Fibroblast of pulmonary artery (primary cell): ENCODE measurements around the gene DENND2C.
A peak's percentile ranks its signal among the peaks of the same experiment; 100 is the strongest.

Experiments
- DNase-seq: peaks from one replicate; pipeline ENCODE4 v3.0.0-alpha.2; 2010; ENCODE audit warnings: low read depth
- H3K4me3 ChIP-seq: replicated peaks from 2 replicates; pipeline ENCODE4 v1.5.1; 2011; ENCODE audit warnings: low read depth, mild to moderate bottlenecking, control low read depth, low read length, moderate library complexity
- CTCF ChIP-seq: IDR thresholded peaks from 2 replicates; pipeline ENCODE4 v1.5.1; 2011; ENCODE audit warnings: mild to moderate bottlenecking, control low read depth, low read length, inconsistent platforms; ENCODE audit errors: missing control alignments

DENND2C gene

GRCh38 chr1:114685851-114686250 lies 16.0 kb upstream of the DENND2C start:
- no peak for DNase-seq
- no peak overlapping the region for H3K4me3 ChIP-seq
- TF ChIP-seq CTCF: no peak

DNA sequence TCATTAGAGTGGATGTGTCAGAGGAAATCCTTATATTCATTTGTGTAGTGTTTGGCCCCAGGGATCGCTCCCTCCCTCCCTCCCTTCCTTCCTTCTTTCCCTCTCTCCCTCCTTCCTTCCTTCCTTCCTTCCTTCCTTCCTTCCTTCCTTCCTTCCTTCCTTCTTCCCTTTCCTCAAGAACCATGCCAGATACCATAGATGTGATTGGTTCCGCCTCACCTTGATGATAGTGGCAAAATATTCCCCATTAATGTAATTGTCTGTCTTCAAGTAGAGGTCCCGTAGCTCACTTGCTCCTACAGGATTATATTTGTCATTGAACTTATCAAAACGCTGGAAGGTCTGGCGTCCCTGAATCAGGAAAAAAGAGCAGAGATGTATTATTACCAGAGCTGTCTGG lies 7.8 kb upstream of the DENND2C start:
- DNase-seq: no peak

GRCh38 chr1:114676115-114676514 lies 6.3 kb upstream of the DENND2C start:
- H3K4me3 ChIP-seq: no peak overlapping the region
- TF ChIP-seq CTCF: no peak
- DNase-seq: no peak

More for the DNA sequence above, 7.8 kb upstream of the DENND2C start:
- TF ChIP-seq CTCF: no peak
- no peak overlapping the region for H3K4me3 ChIP-seq

- DNase-seq: no peak
- no peak for TF ChIP-seq CTCF
- no peak overlapping the region for H3K4me3 ChIP-seq
Observed at GRCh38 chr1:114671939-114672275, 2.1 kb upstream of the DENND2C start.

GRCh38 chr1:114671011-114671938 lies 1.4 kb upstream of the DENND2C start:
- DNase-seq: peak; percentile 31
- TF ChIP-seq CTCF: peak; percentile 40
- no peak overlapping the region for H3K4me3 ChIP-seq

- DNase-seq: peak; percentile 84
- H3K4me3 ChIP-seq: peak overlapping the region; percentile 77
- no peak for TF ChIP-seq CTCF
Observed at GRCh38 chr1:114670083-114671010, 498 bp upstream of the DENND2C start.
